B cell (primary cell): ENCODE data around the gene ABCD1.

Experiments used
- CTCF ChIP-seq: fragments of 200-600 bp; IDR thresholded peaks from one replicate; pipeline ENCODE4 v1.8.0; 2022; ENCODE audit warnings: antibody characterized with exemption, mild to moderate bottlenecking
- EZH2 ChIP-seq: IDR thresholded peaks from 2 replicates; pipeline ENCODE4 v1.6.1; 2012; ENCODE audit warnings: borderline replicate concordance, low read depth, mild to moderate bottlenecking, moderate library complexity, low read length; ENCODE audit not compliant: insufficient read depth, poor library complexity, severe bottlenecking

DNA sequence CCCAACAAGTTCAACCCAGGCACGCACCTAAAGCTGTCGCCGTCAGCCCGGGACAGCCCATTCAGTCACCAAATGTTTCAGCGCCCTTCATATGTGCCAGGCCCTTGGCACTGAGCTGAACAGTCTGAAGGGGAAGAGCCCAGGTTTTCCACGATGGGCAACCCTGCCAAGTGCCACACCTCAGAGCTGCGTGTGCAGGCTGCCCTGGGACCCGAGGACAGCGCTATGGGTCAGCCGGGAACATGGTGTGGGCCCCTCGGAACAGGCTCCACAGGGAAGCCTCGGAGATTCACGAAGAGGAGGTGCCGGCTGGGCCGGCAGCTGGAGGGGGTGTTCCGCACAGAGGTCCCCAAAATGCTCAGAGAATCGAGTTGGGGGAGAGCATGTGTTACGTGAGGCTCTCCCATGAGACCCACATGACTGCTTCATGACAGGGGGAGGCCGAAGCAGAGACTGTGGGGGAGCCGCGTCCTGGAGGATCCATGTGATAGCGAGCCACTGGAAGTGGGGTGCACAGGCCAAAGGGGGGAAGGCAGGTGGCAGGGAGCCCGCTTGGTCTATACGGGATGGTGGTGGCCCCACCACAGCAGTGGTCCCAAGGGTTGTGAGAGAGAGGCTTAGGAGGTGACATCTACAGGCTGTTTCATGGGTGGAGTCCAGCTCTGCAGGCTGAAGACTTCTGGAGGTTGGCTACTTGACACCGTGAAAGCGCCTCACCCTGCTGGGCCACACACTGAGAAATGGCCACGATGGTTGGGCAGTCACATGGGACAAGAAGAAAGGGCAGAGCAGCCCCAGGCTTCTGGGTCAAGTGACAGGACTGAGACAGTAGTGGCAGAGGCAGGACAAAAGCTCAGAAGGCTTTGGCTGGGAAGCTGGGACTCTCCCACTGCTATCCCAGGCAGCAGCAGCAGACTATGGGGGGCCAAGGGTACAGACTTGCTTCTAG lies 14.7 kb upstream of the ABCD1 start:
- TF ChIP-seq CTCF (no peak), EZH2 (no peak)
